RKO (cell line): ENCODE results near the gene PCDHGB3.
"Not testable (repeated sequence)": the region's sequence is repeated elsewhere in the genome, so short reads cannot be mapped to it uniquely, and the experiment has no call there.

ENCODE experiments used
- DNase-seq: peaks from one replicate; pipeline ENCODE4 v3.0.0-alpha.2; 2016; ENCODE audit warnings: low spot score

PCDHGB3 gene

GRCh38 chr5:141392429-141393198, 22.6 kb downstream of the PCDHGB3 start, which contains the start of gene PCDHGA8:
Gene PCDHGA8 (plus strand): TSS chr5:141392633. CDS start chr5:141392814, 181 bp downstream.
- no peak for DNase-seq

GRCh38 chr5:141393267-141393666, 23.2 kb downstream of the PCDHGB3 start:
- no peak for DNase-seq

- not testable (repeated sequence) for DNase-seq
These were observed 24.6 kb downstream of the PCDHGB3 start for GRCh38 chr5:141394401-141395187.

- DNase-seq = not testable (repeated sequence)
These were observed 27.9 kb downstream of the PCDHGB3 start, which contains the start of gene PCDHGB5 for GRCh38 chr5:141397756-141398551. Gene PCDHGB5 (plus strand): TSS chr5:141397947. CDS start chr5:141398128, 181 bp downstream.

GRCh38 chr5:141398608-141399007, 28.6 kb downstream of the PCDHGB3 start:
- no peak for DNase-seq

- no peak for DNase-seq
These were observed 29.7 kb downstream of the PCDHGB3 start for GRCh38 chr5:141399555-141400258.

- DNase-seq = no peak
These were observed 32.7 kb downstream of the PCDHGB3 start, which contains the start of gene PCDHGA9 for GRCh38 chr5:141402553-141403243. Gene PCDHGA9 (plus strand): TSS chr5:141402778. CDS start chr5:141402953, 175 bp downstream.

- no peak for DNase-seq
These were observed 33.3 kb downstream of the PCDHGB3 start for GRCh38 chr5:141403387-141403786.

- not testable (repeated sequence) for DNase-seq
These were observed 37.9 kb downstream of the PCDHGB3 start, which contains the start of gene PCDHGB6 for GRCh38 chr5:141407790-141408505. Gene PCDHGB6 (plus strand): TSS chr5:141408021. CDS start chr5:141408203, 182 bp downstream.

GRCh38 chr5:141409598-141410306, 39.7 kb downstream of the PCDHGB3 start:
- no peak for DNase-seq

GRCh38 chr5:141411575-141411974, 41.5 kb downstream of the PCDHGB3 start:
- no peak for DNase-seq

GRCh38 chr5:141412854-141413539, 43.0 kb downstream of the PCDHGB3 start, which contains the start of gene PCDHGA10:
Gene PCDHGA10 (plus strand): TSS chr5:141412987. CDS start chr5:141413176, 189 bp downstream.
- peak; percentile 82 for DNase-seq

GRCh38 chr5:141413540-141414069, 43.6 kb downstream of the PCDHGB3 start:
- peak; percentile 20 for DNase-seq

- not testable (repeated sequence) for DNase-seq
These were observed 44.7 kb downstream of the PCDHGB3 start for GRCh38 chr5:141414548-141415274.

GRCh38 chr5:141415275-141415618, 45.2 kb downstream of the PCDHGB3 start:
- not testable (repeated sequence) for DNase-seq

- peak; percentile 67 for DNase-seq
These were observed 47.6 kb downstream of the PCDHGB3 start, which contains the start of gene PCDHGB7 for GRCh38 chr5:141417494-141418172. Gene PCDHGB7 (plus strand): TSS chr5:141417677. CDS start chr5:141417860, 183 bp downstream.
